GM12878 (cell line): ENCODE measurements around the gene NAT9. TPM values are rescaled to one million over a fixed set of nuclear protein-coding genes. Genes with fewer than 3 reads are reported as not detected.

Experiments
- BRCA1 ChIP-seq: IDR thresholded peaks from 2 replicates; pipeline ENCODE4 v1.6.1; 2011; ENCODE audit warnings: low read depth, low read length, improper control_type of control experiment
- CBX5 ChIP-seq: sonication (generic); IDR thresholded peaks from 2 replicates; pipeline ENCODE4 v1.6.1; 2016; ENCODE audit warnings: low read depth, moderate library complexity, mild to moderate bottlenecking, inconsistent platforms
- EP300 ChIP-seq, 2 experiments: fragments of 150-350 bp in 1 of 2; IDR thresholded peaks; 2 replicates each; pipeline ENCODE4 v1.6.1; 2011 to 2012; ENCODE audit warnings: low read depth in 2 of 2, low read length in 2 of 2, borderline replicate concordance in 1 of 2, improper control_type of control experiment in 1 of 2, inconsistent platforms in 1 of 2; ENCODE audit not compliant: control insufficient read depth in 1 of 2
- IKZF1 ChIP-seq: fragments of 450-650 bp; conservative IDR thresholded peaks from 2 replicates; pipeline ENCODE4 v1.6.1; 2017; ENCODE audit warnings: antibody characterized with exemption, mild to moderate bottlenecking
- NR2F1 ChIP-seq: fragments of 450-650 bp; conservative IDR thresholded peaks from 2 replicates; pipeline ENCODE4 v1.6.1; 2017; ENCODE audit warnings: mild to moderate bottlenecking
- NRF1 ChIP-seq: conservative IDR thresholded peaks from 2 replicates; pipeline ENCODE4 v1.6.1; 2011; ENCODE audit warnings: mild to moderate bottlenecking, low read depth, low read length, improper control_type of control experiment
- RFX5 ChIP-seq: IDR thresholded peaks from 2 replicates; pipeline ENCODE4 v1.6.1; 2011; ENCODE audit warnings: low read depth, low read length, improper control_type of control experiment
- SMAD1 ChIP-seq: fragments of 450-650 bp; IDR thresholded peaks from 2 replicates; pipeline ENCODE4 v1.6.1; 2018; ENCODE audit warnings: mild to moderate bottlenecking, low read depth; ENCODE audit not compliant: partially characterized antibody
- SPI1 ChIP-seq: IDR thresholded peaks from 2 replicates; pipeline ENCODE4 v1.6.1; 2011; ENCODE audit warnings: low read depth, mild to moderate bottlenecking, low read length, moderate library complexity, borderline replicate concordance; ENCODE audit not compliant: insufficient read depth
- ZNF687 ChIP-seq: fragments of 450-650 bp; IDR thresholded peaks from 2 replicates; pipeline ENCODE4 v1.6.1; 2017; ENCODE audit warnings: mild to moderate bottlenecking, moderate library complexity
- polyA plus RNA-seq, 11 experiments: library from polyadenylated mRNA; depleted of rRNA in 4 of 11; unstranded in 6 of 11; stranded (reverse) in 5 of 11; fragments of >200 nt; fragmentation: Nextera tagmentation in 4 of 11; fragmentation: Illumina TruSeq in 1 of 11; extraction: Ambion mirVana in 4 of 11; extraction: Trizol in 1 of 11; gene quantifications; 1 replicate in 1 of 11; 2 replicates in 10 of 11; pipeline versions ENCODE4 v1.2.1 to v1.2.3, GENCODE V29; 2011 to 2016; ENCODE audit warnings: inconsistent platforms in 2 of 11, missing spikeins in 2 of 11, low read depth in 1 of 11
- total RNA-seq, 4 experiments: library from RNA; depleted of rRNA in 3 of 4; stranded (reverse); fragments of >200 nt in 3 of 4; fragmentation: Illumina TruSeq in 1 of 4; extraction: Trizol in 1 of 4; gene quantifications; 2 replicates each; pipeline versions ENCODE4 v1.2.1 to v1.2.3, GENCODE V29; 2013 to 2021

The NAT9 gene
- total and polyA plus RNA-seq, 10 of the 15 experiments (the other 5 are each of a cell fraction or from before 2014, with no cell fraction given), result 3.5 to 45.3 (median 27.3) TPM

DNA sequence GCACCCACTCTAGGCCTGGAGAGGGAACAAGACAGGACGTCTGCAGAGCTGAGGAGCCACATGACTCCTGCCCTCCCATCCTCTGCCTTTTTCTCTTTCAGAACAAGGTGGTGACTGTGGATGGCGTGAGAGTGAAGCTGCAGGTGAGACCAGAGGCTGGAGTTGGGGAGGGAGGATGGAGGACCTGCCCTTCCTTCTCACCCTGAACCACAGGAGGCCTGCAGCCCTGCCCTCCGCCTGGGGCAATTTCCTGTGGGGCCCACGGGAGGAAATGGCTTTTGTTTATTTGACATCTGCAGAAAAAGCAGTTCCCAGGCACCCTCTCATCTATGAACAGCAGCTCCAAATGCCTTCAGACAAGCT, 34.0 kb downstream of the NAT9 start (continued):
- peak; percentile 75 for TF ChIP-seq ZNF687
- TF ChIP-seq SPI1, result peak; percentile 13; the same call in 1 of the 2 replicates
- TF ChIP-seq RFX5, result no peak
- TF ChIP-seq CBX5, result no peak
- peak; percentile 61 for TF ChIP-seq IKZF1
- TF ChIP-seq BRCA1, result no peak
- no peak for TF ChIP-seq SMAD1
- TF ChIP-seq NRF1, result no peak
- TF ChIP-seq EP300 (IDR thresholded peaks at IDR 0.05; ENCODE audit: borderline replicate concordance in 1 of 2, control insufficient read depth in 1 of 2, low read depth in 2 of 2, low read length in 2 of 2), result 0 out of 4 replicates have a peak, but pooled peaks of 1 of the 2 experiments have one; percentile 6
- peak; percentile 39 for TF ChIP-seq NR2F1
